Epidermal melanocyte (primary cell): Measurements from ENCODE around the gene STKLD1.
"Not testable (repeated sequence)": the region's sequence is repeated elsewhere in the genome, so short reads cannot be mapped to it uniquely, and the experiment has no call there.

Experiments
- DNase-seq: peaks from one replicate; pipeline ENCODE4 v3.0.0; 2011; ENCODE audit warnings: low spot score; ENCODE audit not compliant: insufficient read length

STKLD1 gene

DNA sequence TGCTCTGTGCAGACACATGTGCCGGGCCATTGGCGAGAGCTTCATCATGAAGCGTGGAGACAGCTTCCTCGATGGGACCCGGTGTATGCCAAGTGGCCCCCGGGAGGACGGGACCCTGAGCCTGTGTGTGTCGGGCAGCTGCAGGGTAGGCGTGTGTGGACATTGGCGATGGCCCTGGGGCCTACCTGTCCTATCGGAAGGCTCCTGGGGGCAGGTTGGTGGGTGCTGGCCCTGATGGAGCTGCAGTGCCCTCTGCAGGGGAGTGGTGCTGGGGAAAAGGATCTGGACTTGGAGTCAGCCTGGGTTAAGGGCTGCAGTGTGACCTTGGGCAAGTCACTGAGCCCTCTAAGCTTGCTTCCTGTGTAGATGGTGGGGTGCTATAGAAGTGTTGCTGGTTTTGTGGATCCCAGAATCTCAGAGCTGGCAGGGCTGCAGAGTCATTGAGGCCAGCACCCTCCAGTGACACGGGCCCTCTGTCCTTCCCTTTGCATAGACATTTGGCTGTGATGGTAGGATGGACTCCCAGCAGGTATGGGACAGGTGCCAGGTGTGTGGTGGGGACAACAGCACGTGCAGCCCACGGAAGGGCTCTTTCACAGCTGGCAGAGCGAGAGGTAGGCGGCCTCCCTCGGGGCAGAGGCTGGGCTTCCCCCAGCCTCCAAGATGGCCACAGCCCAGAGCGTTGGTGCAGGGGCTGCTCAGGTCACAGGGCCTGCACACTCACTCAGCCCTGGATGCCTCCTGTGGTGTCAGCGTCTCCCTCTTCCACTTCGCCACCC lies 61.8 kb downstream of the STKLD1 start:
- DNase-seq = no peak

DNA sequence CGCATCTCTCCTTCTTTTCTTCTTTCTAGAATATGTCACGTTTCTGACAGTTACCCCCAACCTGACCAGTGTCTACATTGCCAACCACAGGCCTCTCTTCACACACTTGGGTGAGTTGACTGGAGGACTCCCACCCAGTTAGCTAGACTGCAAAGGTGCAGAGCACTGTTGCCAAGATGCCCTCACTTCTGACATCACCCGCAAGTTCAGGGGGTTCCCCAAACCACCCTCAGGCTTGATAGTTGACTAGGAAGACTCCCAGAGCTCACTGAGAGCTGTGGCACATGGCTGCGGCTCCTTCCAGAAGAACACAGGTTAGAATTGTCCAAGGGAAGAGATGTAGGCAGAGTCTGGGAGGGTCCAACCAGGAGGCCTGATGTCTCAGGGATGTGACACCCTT lies 63.2 kb downstream of the STKLD1 start:
- DNase-seq = no peak

DNA sequence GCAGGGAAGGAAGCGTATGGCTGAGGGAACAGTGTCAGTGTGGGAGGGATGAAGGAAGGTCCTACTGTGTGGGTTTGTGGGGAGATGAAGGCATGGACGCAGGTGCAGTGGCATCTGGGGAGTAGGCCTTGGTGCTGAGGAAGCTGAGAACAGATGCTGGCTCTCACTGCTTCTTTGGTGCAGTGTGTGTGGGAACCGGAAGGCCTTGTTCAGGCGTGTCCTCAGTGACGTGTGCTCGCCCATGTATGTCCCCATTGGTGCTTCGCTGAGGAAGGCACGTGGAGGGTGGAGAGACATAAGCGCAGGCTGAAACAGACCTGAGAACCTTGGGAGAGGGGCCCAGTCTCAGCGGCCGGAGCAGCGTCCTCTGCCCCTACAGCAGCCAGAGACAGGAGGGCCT lies 64.7 kb downstream of the STKLD1 start:
- no peak for DNase-seq

DNA sequence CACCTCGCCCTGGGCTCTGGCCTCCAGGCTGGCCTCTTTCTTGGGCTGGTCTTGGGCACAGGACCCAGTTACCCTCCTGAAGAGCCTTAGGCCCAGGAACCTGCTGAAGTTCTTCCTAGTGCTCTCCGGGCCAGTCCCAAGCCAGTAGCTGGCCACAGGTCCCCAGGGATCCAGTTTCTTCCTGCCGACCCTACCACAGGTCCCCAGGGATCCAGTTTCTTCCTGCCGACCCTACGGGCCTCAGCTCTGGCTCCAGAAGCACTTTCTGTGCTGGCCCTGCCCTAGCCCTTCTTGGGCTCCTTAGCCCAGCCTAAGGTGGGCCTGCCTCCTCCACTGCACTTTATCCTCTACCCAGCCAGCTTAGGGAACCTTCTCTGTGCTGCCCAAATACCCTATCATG lies 65.4 kb downstream of the STKLD1 start:
- DNase-seq = no peak

DNA sequence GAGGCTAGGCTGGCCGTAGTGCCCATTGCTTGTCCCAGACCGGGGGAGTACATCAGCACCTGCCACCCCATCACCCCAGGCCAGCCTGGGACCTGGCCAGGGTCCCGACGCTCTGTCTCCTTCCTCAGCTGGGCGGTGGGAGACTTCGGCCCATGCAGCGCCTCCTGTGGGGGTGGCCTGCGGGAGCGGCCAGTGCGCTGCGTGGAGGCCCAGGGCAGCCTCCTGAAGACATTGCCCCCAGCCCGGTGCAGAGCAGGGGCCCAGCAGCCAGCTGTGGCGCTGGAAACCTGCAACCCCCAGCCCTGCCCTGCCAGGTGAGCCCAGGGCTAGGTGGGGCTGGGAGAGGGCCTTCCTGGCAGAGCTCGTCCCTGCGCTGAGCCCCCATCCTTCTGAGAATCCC lies 67.1 kb downstream of the STKLD1 start:
- no peak for DNase-seq

DNA sequence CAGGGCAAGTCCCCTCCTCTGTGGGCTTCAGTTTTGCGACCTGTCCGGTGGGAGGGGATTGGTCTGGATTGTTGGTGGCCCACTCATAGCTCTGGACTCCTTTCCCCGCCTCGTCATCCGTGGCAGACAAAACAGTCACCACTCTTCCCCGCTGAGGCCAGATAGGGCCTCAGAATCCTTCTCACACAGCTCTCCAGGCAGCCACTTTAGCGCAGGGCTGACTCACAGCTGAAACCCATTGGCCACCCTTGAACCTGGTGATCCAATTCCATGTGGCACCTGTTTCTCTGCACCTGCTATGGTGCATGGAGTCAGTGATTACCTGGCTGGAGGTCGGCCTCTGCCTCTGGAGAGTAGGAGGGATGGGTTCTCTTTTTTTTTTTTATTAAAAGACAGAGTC lies 67.8 kb downstream of the STKLD1 start:
- no peak for DNase-seq

DNA sequence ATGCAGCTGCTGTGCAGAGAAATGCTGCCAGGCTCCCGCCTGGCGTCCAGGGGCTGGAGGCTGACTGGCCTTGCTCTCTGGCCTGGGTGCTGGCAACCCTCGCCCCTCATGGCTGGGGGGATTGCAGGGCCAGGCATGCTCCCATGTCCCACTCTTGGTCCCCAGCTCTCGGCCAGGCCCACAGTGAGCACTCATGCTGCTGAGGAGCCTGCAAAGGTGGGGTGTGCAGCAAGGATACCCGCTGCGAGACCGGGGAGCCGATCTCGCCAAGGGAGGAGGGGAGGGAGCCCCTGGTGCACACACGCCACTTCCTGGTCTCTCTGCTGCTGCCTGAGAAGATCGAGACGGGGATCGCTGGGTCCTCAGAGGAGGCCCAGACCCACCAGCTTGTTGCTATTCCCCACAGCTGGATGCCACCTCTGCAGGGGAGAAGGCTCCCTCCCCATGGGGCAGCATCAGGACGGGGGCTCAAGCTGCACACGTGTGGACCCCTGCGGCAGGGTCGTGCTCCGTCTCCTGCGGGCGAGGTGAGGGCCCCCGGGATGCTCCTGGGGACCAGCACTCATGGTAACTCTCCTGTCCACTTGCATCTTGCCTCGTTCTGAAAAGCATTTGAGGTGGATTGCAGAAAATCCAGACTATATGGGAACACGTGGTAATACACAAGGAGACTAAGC lies 69.3 kb downstream of the STKLD1 start:
- DNase-seq = no peak

DNA sequence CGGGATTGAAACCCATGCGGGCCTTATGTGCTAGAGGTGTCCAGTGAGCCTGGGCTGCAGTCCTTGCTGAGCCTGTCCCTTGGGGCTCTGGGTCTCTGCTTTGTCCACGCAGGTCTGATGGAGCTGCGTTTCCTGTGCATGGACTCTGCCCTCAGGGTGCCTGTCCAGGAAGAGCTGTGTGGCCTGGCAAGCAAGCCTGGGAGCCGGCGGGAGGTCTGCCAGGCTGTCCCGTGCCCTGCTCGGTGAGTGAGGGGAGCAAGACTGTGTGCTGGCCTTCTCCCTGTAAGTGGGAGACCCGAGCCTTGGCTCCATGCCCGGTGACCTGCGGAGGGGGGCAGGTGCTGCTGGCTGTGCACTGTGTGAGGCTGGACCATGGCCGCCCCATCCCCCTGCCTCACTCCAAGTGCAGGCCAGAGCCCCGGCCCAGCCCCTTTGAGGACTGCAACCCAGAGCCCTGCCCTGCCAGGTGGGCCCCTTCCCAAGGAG lies 72.4 kb downstream of the STKLD1 start:
- DNase-seq = no peak

DNA sequence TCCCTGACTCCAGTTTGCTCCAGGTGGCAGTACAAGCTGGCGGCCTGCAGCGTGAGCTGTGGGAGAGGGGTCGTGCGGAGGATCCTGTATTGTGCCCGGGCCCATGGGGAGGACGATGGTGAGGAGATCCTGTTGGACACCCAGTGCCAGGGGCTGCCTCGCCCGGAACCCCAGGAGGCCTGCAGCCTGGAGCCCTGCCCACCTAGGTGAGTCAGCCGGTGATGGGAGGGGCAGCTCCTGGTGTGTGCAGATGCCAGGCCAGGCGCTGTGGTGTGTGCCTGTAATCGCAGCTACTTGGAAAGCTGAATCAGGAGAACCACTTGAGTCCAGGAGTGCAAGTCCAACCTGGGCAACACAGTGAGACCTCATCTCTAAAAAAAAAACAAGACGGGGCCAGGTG lies 73.6 kb downstream of the STKLD1 start:
- no peak for DNase-seq

DNA sequence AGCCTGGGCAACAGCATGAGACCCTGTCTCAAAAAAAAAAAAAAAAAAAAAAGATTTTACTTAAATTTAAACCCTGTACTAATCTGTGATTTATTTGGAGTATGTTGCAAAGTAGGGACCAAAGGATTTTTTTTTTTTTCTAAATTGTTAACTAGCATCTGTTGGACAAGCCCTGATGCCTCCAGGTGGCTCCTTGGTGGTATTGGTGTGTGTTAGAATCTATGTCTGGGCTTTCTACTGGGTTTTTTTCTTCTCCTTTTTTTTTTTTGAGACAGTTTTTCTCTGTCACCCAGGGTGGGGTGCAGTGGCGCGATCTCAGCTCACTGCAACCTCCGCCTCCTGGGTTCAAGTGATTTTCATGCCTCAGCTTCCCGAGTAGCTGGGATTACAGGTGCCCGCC lies 75.7 kb downstream of the STKLD1 start:
- DNase-seq = not testable (repeated sequence)

DNA sequence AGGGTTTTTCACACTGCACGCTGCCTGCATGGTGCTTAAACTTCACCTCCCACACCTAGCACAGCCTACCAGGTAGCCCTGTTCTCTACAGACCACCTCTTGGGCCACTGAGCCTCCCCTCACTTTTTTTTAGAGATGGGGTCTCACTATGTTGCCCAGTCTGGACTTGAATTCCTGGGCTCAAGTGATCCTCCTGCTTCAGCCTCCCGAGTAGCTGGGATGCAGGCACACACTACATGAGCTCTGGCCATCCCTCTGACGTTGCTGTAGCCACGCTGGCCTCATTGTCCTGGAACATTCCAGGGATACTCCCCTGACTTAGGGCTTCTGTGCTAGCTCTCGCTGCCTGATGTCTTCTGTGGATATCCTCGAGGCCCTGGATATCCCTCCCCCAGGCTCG lies 76.4 kb downstream of the STKLD1 start:
- no peak for DNase-seq

DNA sequence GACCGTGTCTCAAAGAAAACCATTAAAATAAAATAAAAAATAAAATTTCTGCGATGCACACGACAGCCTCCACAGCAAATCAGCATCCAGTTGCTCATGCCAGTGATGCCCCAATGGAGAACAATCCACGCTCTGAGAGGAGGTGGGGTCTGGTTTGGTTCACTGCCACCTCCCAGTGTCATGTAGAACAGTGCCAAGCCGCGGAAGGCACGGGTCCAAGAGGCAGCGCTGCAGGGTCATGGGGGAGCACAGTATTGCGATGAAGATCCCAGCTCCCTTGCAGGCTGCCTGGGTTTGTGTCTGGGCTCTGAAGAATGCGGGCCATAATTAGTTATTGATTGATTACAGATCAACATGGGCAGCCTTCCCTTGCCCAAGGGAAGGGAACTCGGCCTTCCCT lies 77.5 kb downstream of the STKLD1 start:
- no peak for DNase-seq

DNA sequence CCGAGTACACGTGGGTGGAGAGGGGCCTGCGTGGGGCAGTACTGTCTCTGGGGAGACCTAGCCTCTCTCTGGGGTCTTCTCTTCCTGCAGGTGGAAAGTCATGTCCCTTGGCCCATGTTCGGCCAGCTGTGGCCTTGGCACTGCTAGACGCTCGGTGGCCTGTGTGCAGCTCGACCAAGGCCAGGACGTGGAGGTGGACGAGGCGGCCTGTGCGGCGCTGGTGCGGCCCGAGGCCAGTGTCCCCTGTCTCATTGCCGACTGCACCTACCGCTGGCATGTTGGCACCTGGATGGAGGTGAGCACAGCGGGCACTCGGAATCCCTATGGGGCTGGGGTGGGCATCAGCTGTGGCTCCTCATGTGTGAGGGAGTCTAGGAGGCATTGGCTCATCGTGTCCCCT lies 78.2 kb downstream of the STKLD1 start:
- no peak for DNase-seq

DNA sequence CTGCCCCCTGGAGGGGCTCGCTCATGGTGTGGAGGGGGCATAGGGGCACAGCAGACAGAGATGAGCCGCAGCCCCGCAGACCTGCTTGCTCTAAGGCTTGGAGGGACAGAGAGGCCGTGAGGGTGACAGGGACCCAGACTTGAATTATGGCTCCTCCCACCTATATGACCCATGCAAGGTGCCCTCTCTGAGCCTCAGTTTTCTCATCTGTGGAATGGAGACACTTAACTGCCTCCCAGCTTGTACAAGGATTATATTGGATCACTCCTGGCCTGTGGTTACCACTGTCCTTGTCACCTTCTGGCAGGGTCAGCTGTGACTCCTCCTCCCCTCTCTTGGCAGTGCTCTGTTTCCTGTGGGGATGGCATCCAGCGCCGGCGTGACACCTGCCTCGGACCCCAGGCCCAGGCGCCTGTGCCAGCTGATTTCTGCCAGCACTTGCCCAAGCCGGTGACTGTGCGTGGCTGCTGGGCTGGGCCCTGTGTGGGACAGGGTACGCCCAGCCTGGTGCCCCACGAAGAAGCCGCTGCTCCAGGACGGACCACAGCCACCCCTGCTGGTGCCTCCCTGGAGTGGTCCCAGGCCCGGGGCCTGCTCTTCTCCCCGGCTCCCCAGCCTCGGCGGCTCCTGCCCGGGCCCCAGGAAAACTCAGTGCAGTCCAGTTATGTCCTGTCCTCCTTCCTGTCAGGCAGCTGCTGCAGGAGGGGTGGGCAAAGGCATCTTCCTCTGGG lies 78.9 kb downstream of the STKLD1 start:
- DNase-seq = no peak
